Panc1 (cell line): ENCODE results near the gene CX3CL1. TPM values are rescaled to one million over a fixed set of nuclear protein-coding genes. Genes with fewer than 3 reads are reported as not detected.

Experiments
- ATAC-seq: fragments of 200-7000 bp; cut with Tn5 transposase; 2 replicates; pipeline ENCODE4 v1.9.1; 2020; ENCODE audit warnings: mild to moderate bottlenecking, moderate library complexity
- BruUV-seq: library from RNA; stranded (reverse); fragments of 400-500 nt; replicated peaks from 2 replicates; lab custom pipeline; 2021; lab: Mats Ljungman, UMichigan
- CTCF ChIA-PET: fragments of 300-600 bp; sonication (Branson Sonifier 250); formaldehyde crosslinking; loops from one replicate; lab custom pipeline; 2022; ENCODE audit warnings: antibody characterized with exemption; lab: Charles Lee
- POLR2A ChIA-PET: fragments of 300-600 bp; sonication (Branson Sonifier 250); formaldehyde crosslinking; loops from one replicate; lab custom pipeline; 2022; ENCODE audit warnings: antibody characterized with exemption; lab: Charles Lee
- DNase-seq: peaks from one replicate; pipeline ENCODE4 v3.0.0-alpha.2; 2010; ENCODE audit warnings: low read depth, low spot score
- H3K27ac ChIP-seq: 2 replicates; pipeline ENCODE4 v1.5.1; 2011; ENCODE audit warnings: mild to moderate bottlenecking, low read length, inconsistent platforms
- H3K27me3 ChIP-seq: fragments of 200-500 bp; sonication (Bioruptor generic); 2 replicates; pipeline ENCODE4 v1.6.0; 2014; ENCODE audit warnings: low read length, inconsistent platforms; ENCODE audit not compliant: control insufficient read depth, insufficient read depth
- H3K36me3 ChIP-seq: fragments of 200-500 bp; sonication (Bioruptor generic); 2 replicates; pipeline ENCODE4 v1.5.1; 2014; ENCODE audit warnings: inconsistent platforms, mild to moderate bottlenecking, low read length, moderate library complexity; ENCODE audit not compliant: control insufficient read depth, insufficient read depth
- H3K4me1 ChIP-seq: 2 replicates; pipeline ENCODE4 v1.5.1; 2011; ENCODE audit warnings: inconsistent platforms, mild to moderate bottlenecking, low read length, moderate library complexity; ENCODE audit not compliant: control insufficient read depth, insufficient read depth
- H3K4me3 ChIP-seq, 2 experiments: 2 replicates each; pipeline ENCODE4 v1.5.1; 2011 to 2012; ENCODE audit warnings: low read depth in 2 of 2, low read length in 2 of 2, mild to moderate bottlenecking in 2 of 2, inconsistent platforms in 1 of 2, moderate library complexity in 1 of 2
- H3K9me3 ChIP-seq: fragments of 200-500 bp; sonication (Bioruptor generic); 2 replicates; pipeline ENCODE4 v1.5.1; 2014; ENCODE audit warnings: low read depth, mild to moderate bottlenecking, inconsistent platforms, low read length, moderate library complexity; ENCODE audit not compliant: control insufficient read depth, insufficient read depth
- POLR2AphosphoS5 ChIP-seq: IDR thresholded peaks from 2 replicates; pipeline ENCODE4 v1.6.1; 2012; ENCODE audit warnings: mild to moderate bottlenecking, low read depth, low read length, moderate library complexity
- SIN3A ChIP-seq: IDR thresholded peaks from 2 replicates; pipeline ENCODE4 v1.6.1; 2012; ENCODE audit warnings: low read depth, mild to moderate bottlenecking, low read length, moderate library complexity, borderline replicate concordance; ENCODE audit not compliant: insufficient read depth
- TCF7L2 ChIP-seq: IDR thresholded peaks from 2 replicates; pipeline ENCODE4 v1.6.1; 2011; ENCODE audit warnings: mild to moderate bottlenecking, low read depth, low read length, inconsistent platforms
- in situ Hi-C: cut with HindIII; loops from 2 replicates; pipeline ENCODE4 v1.10.0; 2016; ENCODE audit warnings: low sequenced_read_pairs, low pct_unique_long_range_greater_than_20kb
- intact Hi-C: fragments of 100-400 bp; cut with micrococcal nuclease; formaldehyde crosslinking; loops from one replicate; pipeline ENCODE4 v1.10.0; 2022; ENCODE audit not compliant: unreplicated experiment
- total RNA-seq: library from RNA; stranded (reverse); gene quantifications from one replicate; pipeline ENCODE4 v1.2.1, GENCODE V29; 2021; ENCODE audit not compliant: unreplicated experiment
- TF ChIP-seq, protein P1 (sequence below): fragments of 450-650 bp; IDR thresholded peaks from 2 replicates; pipeline ENCODE4 v1.5.1; 2017; ENCODE audit warnings: mild to moderate bottlenecking
- TF ChIP-seq, protein P2 (sequence below), 2 experiments: IDR thresholded peaks; 2 replicates each; pipeline ENCODE4 v1.6.1; 2011 to 2012; ENCODE audit warnings: low read depth in 2 of 2, control low read depth in 1 of 2, low read length in 1 of 2, mild to moderate bottlenecking in 1 of 2, moderate library complexity in 1 of 2; ENCODE audit not compliant: insufficient read depth in 1 of 2

The CX3CL1 gene
- total RNA-seq, 1 experiment from 2014 or later = 21.8 TPM

DNA sequence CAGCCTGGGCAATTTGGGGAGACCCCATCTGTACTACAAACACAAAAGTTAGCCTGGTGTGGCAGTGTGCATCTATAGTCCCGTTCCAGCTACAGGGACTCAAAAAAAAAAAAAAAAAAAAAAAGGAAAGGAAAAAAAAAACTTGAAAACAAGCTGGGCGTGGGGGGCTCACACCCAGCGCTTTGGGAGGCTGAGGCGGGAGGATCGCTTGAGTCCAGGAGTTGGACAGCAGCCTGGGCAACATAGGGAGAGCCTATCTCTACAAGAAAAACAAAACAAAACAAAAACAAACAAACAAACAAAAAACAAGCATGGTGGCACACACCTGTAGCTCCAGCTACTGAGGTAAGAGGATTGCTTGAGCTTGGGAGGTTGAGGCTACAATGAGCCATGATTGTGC, 19.4 kb downstream of the CX3CL1 start:
- ChIA-PET CTCF (no interaction called here), POLR2A (interaction anchor here (0.6 kb wide), 1 partner anchor 56 kb away, joined by 17 read pairs; no protein-coding TSS in a partner anchor)
- BruUV-seq = no TSS peak
- Histone ChIP-seq H3K27me3 (no peaks in the 10 kb centered on the region), H3K9me3 (no peaks in the 10 kb centered on the region), H3K4me1 (no peaks in the 10 kb centered on the region), H3K27ac (no peak overlapping the region), H3K4me3 (no peak overlapping the region), H3K36me3 (no peaks in the 10 kb centered on the region)
- no peak for ATAC-seq
- in situ Hi-C loops = no loop called here
- no peak for DNase-seq
- intact Hi-C loops = no loop called here
- TF ChIP-seq TCF7L2 (no peak), SIN3A (no peak), POLR2AphosphoS5 (no peak)
- TF ChIP-seq, protein P1, sequence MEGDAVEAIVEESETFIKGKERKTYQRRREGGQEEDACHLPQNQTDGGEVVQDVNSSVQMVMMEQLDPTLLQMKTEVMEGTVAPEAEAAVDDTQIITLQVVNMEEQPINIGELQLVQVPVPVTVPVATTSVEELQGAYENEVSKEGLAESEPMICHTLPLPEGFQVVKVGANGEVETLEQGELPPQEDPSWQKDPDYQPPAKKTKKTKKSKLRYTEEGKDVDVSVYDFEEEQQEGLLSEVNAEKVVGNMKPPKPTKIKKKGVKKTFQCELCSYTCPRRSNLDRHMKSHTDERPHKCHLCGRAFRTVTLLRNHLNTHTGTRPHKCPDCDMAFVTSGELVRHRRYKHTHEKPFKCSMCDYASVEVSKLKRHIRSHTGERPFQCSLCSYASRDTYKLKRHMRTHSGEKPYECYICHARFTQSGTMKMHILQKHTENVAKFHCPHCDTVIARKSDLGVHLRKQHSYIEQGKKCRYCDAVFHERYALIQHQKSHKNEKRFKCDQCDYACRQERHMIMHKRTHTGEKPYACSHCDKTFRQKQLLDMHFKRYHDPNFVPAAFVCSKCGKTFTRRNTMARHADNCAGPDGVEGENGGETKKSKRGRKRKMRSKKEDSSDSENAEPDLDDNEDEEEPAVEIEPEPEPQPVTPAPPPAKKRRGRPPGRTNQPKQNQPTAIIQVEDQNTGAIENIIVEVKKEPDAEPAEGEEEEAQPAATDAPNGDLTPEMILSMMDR = no peak
- TF ChIP-seq, protein P2, sequence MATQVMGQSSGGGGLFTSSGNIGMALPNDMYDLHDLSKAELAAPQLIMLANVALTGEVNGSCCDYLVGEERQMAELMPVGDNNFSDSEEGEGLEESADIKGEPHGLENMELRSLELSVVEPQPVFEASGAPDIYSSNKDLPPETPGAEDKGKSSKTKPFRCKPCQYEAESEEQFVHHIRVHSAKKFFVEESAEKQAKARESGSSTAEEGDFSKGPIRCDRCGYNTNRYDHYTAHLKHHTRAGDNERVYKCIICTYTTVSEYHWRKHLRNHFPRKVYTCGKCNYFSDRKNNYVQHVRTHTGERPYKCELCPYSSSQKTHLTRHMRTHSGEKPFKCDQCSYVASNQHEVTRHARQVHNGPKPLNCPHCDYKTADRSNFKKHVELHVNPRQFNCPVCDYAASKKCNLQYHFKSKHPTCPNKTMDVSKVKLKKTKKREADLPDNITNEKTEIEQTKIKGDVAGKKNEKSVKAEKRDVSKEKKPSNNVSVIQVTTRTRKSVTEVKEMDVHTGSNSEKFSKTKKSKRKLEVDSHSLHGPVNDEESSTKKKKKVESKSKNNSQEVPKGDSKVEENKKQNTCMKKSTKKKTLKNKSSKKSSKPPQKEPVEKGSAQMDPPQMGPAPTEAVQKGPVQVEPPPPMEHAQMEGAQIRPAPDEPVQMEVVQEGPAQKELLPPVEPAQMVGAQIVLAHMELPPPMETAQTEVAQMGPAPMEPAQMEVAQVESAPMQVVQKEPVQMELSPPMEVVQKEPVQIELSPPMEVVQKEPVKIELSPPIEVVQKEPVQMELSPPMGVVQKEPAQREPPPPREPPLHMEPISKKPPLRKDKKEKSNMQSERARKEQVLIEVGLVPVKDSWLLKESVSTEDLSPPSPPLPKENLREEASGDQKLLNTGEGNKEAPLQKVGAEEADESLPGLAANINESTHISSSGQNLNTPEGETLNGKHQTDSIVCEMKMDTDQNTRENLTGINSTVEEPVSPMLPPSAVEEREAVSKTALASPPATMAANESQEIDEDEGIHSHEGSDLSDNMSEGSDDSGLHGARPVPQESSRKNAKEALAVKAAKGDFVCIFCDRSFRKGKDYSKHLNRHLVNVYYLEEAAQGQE (IDR thresholded peaks at IDR 0.05; ENCODE audit: insufficient read depth in 1 of 2, low read depth in 2 of 2, low read length in 1 of 2) = no peak

DNA sequence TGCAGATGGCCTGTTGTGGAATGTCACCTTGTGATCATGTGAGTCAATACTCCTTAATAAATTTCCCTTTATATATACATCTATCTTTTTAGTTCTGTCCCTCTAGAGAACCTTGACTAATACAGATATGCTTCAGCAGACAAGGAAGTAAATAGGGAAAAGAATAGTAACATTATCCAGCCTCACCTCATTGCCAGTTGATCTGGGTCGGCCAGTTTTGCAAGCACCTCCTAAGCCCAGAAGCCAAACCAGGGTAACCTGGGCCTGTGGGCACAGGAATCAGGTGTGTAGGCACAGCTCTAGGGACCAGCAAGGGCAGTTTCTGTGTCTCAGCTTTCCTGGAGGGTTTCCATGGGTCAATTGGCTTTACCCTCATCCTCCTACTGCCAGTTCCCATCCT, 20.4 kb downstream of the CX3CL1 start:
- no TSS peak for BruUV-seq
- Histone ChIP-seq H3K4me1 (no peaks in the 10 kb centered on the region), H3K4me3 (no peak overlapping the region), H3K27me3 (no peaks in the 10 kb centered on the region), H3K27ac (no peak overlapping the region), H3K36me3 (no peaks in the 10 kb centered on the region), H3K9me3 (no peaks in the 10 kb centered on the region)
- ChIA-PET CTCF (no interaction called here), POLR2A (no interaction called here)
- in situ Hi-C loops (no loop called here), intact Hi-C loops (no loop called here)
- ATAC-seq (no peak), DNase-seq (no peak)
- TF ChIP-seq TCF7L2 (no peak), POLR2AphosphoS5 (no peak), SIN3A (no peak)
- TF ChIP-seq, protein P1 = no peak
- TF ChIP-seq, protein P2 (IDR thresholded peaks at IDR 0.05; ENCODE audit: insufficient read depth in 1 of 2, low read depth in 2 of 2, low read length in 1 of 2) = no peak
